GM23338 (cell line): Measurements from ENCODE around the gene STK11IP. TPM values are rescaled to one million over a fixed set of nuclear protein-coding genes. Genes with fewer than 3 reads are reported as not detected.

ENCODE experiments used
- ATAC-seq: fragments of 200-7000 bp; cut with Tn5 transposase; 3 replicates; pipeline ENCODE4 v1.9.1; 2020
- DNase-seq: peaks from one replicate; pipeline ENCODE4 v3.0.0-alpha.2; 2015; ENCODE audit warnings: low spot score
- H2AFZ ChIP-seq: fragments of 200-600 bp; sonication (generic); 2 replicates; pipeline ENCODE4 v1.8.0; 2016; ENCODE audit warnings: antibody characterized with exemption, mild to moderate bottlenecking, moderate library complexity
- H3F3A ChIP-seq: fragments of 200-600 bp; sonication (generic); replicated peaks from 2 replicates; pipeline ENCODE4 v1.8.0; 2017; ENCODE audit warnings: antibody characterized with exemption, mixed run types, low read depth
- H3K27ac ChIP-seq: fragments of 200-600 bp; sonication (generic); 2 replicates; pipeline ENCODE4 v1.6.1; 2016; ENCODE audit warnings: low read depth
- H3K27me3 ChIP-seq: fragments of 200-600 bp; sonication (generic); 2 replicates; pipeline ENCODE4 v1.8.0; 2016; ENCODE audit warnings: mild to moderate bottlenecking, mixed run types, moderate library complexity; ENCODE audit not compliant: insufficient read depth
- H3K36me3 ChIP-seq: fragments of 200-600 bp; sonication (generic); 2 replicates; pipeline ENCODE4 v1.8.0; 2016; ENCODE audit warnings: mild to moderate bottlenecking; ENCODE audit not compliant: insufficient read depth
- H3K4me1 ChIP-seq: fragments of 200-600 bp; sonication (generic); 2 replicates; pipeline ENCODE4 v1.8.0; 2016; ENCODE audit warnings: mild to moderate bottlenecking, moderate library complexity; ENCODE audit not compliant: insufficient read depth
- H3K4me2 ChIP-seq: fragments of 200-600 bp; sonication (generic); 2 replicates; pipeline ENCODE4 v1.7.1; 2017; ENCODE audit warnings: mixed run types
- H3K4me3 ChIP-seq: fragments of 200-600 bp; sonication (generic); 2 replicates; pipeline ENCODE4 v1.6.1; 2016; ENCODE audit warnings: mixed run types
- H3K79me2 ChIP-seq: fragments of 200-600 bp; sonication (generic); replicated peaks from 2 replicates; pipeline ENCODE4 v1.8.0; 2017; ENCODE audit warnings: mild to moderate bottlenecking; ENCODE audit not compliant: insufficient read depth
- H3K9me2 ChIP-seq: fragments of 200-600 bp; sonication (generic); 2 replicates; pipeline ENCODE4 v1.8.0; 2017; ENCODE audit not compliant: insufficient read depth
- H4K20me1 ChIP-seq: fragments of 200-600 bp; sonication (generic); replicated peaks from 2 replicates; pipeline ENCODE4 v1.8.0; 2017; ENCODE audit warnings: mild to moderate bottlenecking; ENCODE audit not compliant: insufficient read depth
- H3K27ac Mint-ChIP-seq: 2 replicates; pipeline ENCODE4 v1.8.0; 2020; ENCODE audit warnings: inconsistent platforms, mild to moderate bottlenecking, moderate library complexity, mixed read lengths
- H3K27me3 Mint-ChIP-seq: 3 replicates; pipeline ENCODE4 v1.8.0; 2022; ENCODE audit warnings: low read depth, mild to moderate bottlenecking, moderate library complexity, mixed read lengths, inconsistent platforms; ENCODE audit not compliant: insufficient read depth, poor library complexity
- H3K36me3 Mint-ChIP-seq: 3 replicates; pipeline ENCODE4 v1.8.0; 2021; ENCODE audit warnings: low read depth, mild to moderate bottlenecking, inconsistent platforms, moderate library complexity, mixed read lengths
- H3K4me1 Mint-ChIP-seq: 3 replicates; pipeline ENCODE4 v1.8.0; 2020; ENCODE audit warnings: mild to moderate bottlenecking, inconsistent platforms, mixed read lengths
- H3K4me3 Mint-ChIP-seq: 3 replicates; pipeline ENCODE4 v1.8.0; 2021; ENCODE audit warnings: moderate library complexity, mild to moderate bottlenecking, inconsistent platforms, mixed read lengths
- H3K9me3 Mint-ChIP-seq: 3 replicates; pipeline ENCODE4 v1.8.0; 2020; ENCODE audit warnings: moderate library complexity, mild to moderate bottlenecking, inconsistent platforms, mixed read lengths
- CREB1 ChIP-seq: fragments of 250-450 bp; sonication (Bioruptor Pico); IDR thresholded peaks from 2 replicates; pipeline ENCODE4 v1.5.0; 2020; ENCODE audit warnings: low read depth, mild to moderate bottlenecking, moderate library complexity
- CTCF ChIP-seq, 2 experiments: fragments of 200-600 bp in 1 of 2; sonication (generic) in 1 of 2; conservative IDR thresholded peaks; 2 replicates each; pipeline versions ENCODE4 v1.5.1 to v1.6.1; 2016 to 2017; ENCODE audit warnings: antibody characterized with exemption in 2 of 2, low read depth in 2 of 2, mild to moderate bottlenecking in 2 of 2, moderate library complexity in 1 of 2
- JUNB ChIP-seq: IDR thresholded peaks from one replicate; pipeline ENCODE4 v1.6.1; 2016; ENCODE audit warnings: antibody characterized with exemption; ENCODE audit not compliant: unreplicated experiment
- NANOG ChIP-seq: IDR thresholded peaks from 2 replicates; pipeline ENCODE4 v1.6.1; 2016; ENCODE audit warnings: antibody characterized with exemption, borderline replicate concordance
- ZNF114 ChIP-seq: fragments of 250-450 bp; sonication (Bioruptor Pico); IDR thresholded peaks from 2 replicates; pipeline ENCODE4 v1.5.0; 2020; ENCODE audit warnings: mild to moderate bottlenecking, moderate library complexity
- ZNF331 ChIP-seq: fragments of 250-450 bp; sonication (Bioruptor Pico); IDR thresholded peaks from 2 replicates; pipeline ENCODE4 v1.5.0; 2020; ENCODE audit warnings: low read depth, mild to moderate bottlenecking, moderate library complexity
- ZNF462 ChIP-seq: fragments of 250-450 bp; sonication (Bioruptor Pico); IDR thresholded peaks from 2 replicates; pipeline ENCODE4 v1.5.0; 2020; ENCODE audit warnings: mild to moderate bottlenecking, moderate library complexity
- polyA plus RNA-seq: library from polyadenylated mRNA; unstranded; fragments of >200 nt; fragmentation: Nextera tagmentation; extraction: Ambion mirVana; gene quantifications from 2 replicates; pipeline ENCODE4 v1.2.1, GENCODE V29; 2016
- total RNA-seq: library from RNA; depleted of rRNA; stranded (reverse); fragments of >200 nt; shearing (Covaris generic); gene quantifications from 2 replicates; pipeline ENCODE4 v1.2.3, GENCODE V29; 2014

The STK11IP gene
- total and polyA plus RNA-seq, 2 experiments from 2014 or later: 16.6 to 28.1 TPM

GRCh38 chr2:219632760-219633105 lies 35.1 kb downstream of the STK11IP start:
- Mint-ChIP-seq H3K36me3 (peaks cover 2% of the 10 kb centered on the region; the same call in 1 of the 3 replicates), H3K9me3 (no peaks in the 10 kb centered on the region; the same call in 1 of the 3 replicates), H3K27me3 (peaks cover 10% of the 10 kb centered on the region), H3K27ac (no peak overlapping the region), H3K4me1 (peaks cover 4% of the 10 kb centered on the region; the same call in 2 of the 3 replicates), H3K4me3 (no peak overlapping the region)
- no peaks in the 10 kb centered on the region; the same call in 1 of the 2 replicates for H3K4me1 ChIP-seq
- no peak overlapping the region for H2AFZ ChIP-seq
- no peaks in the 10 kb centered on the region for H3K9me2 ChIP-seq
- no peak overlapping the region for H3K4me2 ChIP-seq
- no peak overlapping the region for H3K4me3 ChIP-seq
- DNase-seq (no peak), ATAC-seq (no peak)
- H3F3A ChIP-seq: no peaks in the 10 kb centered on the region
- H3K36me3 ChIP-seq: no peaks in the 10 kb centered on the region
- no peaks in the 10 kb centered on the region for H3K79me2 ChIP-seq
- no peaks in the 10 kb centered on the region for H3K27me3 ChIP-seq
- H3K27ac ChIP-seq: no peak overlapping the region
- TF ChIP-seq CREB1 (CRISPR knock-in tag) (no peak), ZNF114 (no peak), ZNF331 (CRISPR knock-in tag) (no peak), NANOG (no peak), ZNF462 (CRISPR knock-in tag) (no peak), CTCF (conservative IDR thresholded peaks at IDR 0.05; ENCODE audit: low read depth in 2 of 2) (no peak), JUNB (no peak)
- no peaks in the 10 kb centered on the region for H4K20me1 ChIP-seq
